BJ (cell line): ENCODE data around the gene CROCC. TPM values are rescaled to one million over a fixed set of nuclear protein-coding genes. Genes with fewer than 3 reads are reported as not detected.
"Not testable (repeated sequence)": the region's sequence is repeated elsewhere in the genome, so short reads cannot be mapped to it uniquely, and the experiment has no call there.

ENCODE experiments used
- CTCF ChIA-PET: fragments of 350-600 bp; formaldehyde crosslinking; extraction: SDS; loops from one replicate; lab custom pipeline; 2021; ENCODE audit warnings: antibody characterized with exemption, inconsistent platforms; lab: Yijun Ruan, JAX
- POLR2A ChIA-PET: fragments of 300-600 bp; sonication (Branson Sonifier 250); formaldehyde crosslinking; extraction: SDS; loops from one replicate; lab custom pipeline; 2021; ENCODE audit warnings: antibody characterized with exemption; lab: Charles Lee
- DNase-seq: peaks from one replicate; pipeline ENCODE4 v3.0.0-alpha.2; 2011; ENCODE audit warnings: low read depth
- H3K27me3 ChIP-seq: 2 replicates; pipeline ENCODE4 v1.6.0; 2011; ENCODE audit warnings: low read length; ENCODE audit not compliant: control insufficient read depth, insufficient read depth
- H3K36me3 ChIP-seq: 2 replicates; pipeline ENCODE4 v1.5.1; 2011; ENCODE audit warnings: low read length; ENCODE audit not compliant: control insufficient read depth, insufficient read depth
- H3K4me3 ChIP-seq: 2 replicates; pipeline ENCODE4 v1.5.1; 2011; ENCODE audit warnings: low read depth, mild to moderate bottlenecking, control low read depth, low read length
- CTCF ChIP-seq: IDR thresholded peaks from 2 replicates; pipeline ENCODE4 v1.5.1; 2011; ENCODE audit warnings: low read depth, mild to moderate bottlenecking, control low read depth, inconsistent platforms, low read length, moderate library complexity; ENCODE audit not compliant: insufficient read depth
- polyA plus RNA-seq: library from polyadenylated mRNA; depleted of rRNA; stranded (reverse); fragments of >200 nt; gene quantifications from 2 replicates; pipeline ENCODE4 v1.2.3, GENCODE V29; 2011

Gene CROCC
- polyA plus RNA-seq, 1 experiment: 12.1 TPM

- DNase-seq, CTCF ChIA-PET, POLR2A ChIA-PET, H3K36me3 ChIP-seq, H3K27me3 ChIP-seq: not testable (repeated sequence)
- peak overlapping the region; percentile 25 for H3K4me3 ChIP-seq
These were observed 26.5 kb upstream of the CROCC start for GRCh38 chr1:16895233-16895597.

- CTCF ChIA-PET, H3K27me3 ChIP-seq, H3K36me3 ChIP-seq: not testable (repeated sequence)
- H3K4me3 ChIP-seq: peak within 1 kb of the TSS; percentile 39
- POLR2A ChIA-PET: interaction anchor here (0.9 kb wide), 1 partner anchor 9 kb away, joined by 3 read pairs; no protein-coding TSS in a partner anchor
- DNase-seq: peak; percentile 98
These were observed 26.0 kb upstream of the CROCC start, which contains the start of gene RNU1-2 for GRCh38 chr1:16895598-16896315. Gene RNU1-2 (plus strand): TSS chr1:16895980.

- POLR2A ChIA-PET: interaction anchor here (0.9 kb wide), 1 partner anchor 9 kb away, joined by 3 read pairs; no protein-coding TSS in a partner anchor
- H3K36me3 ChIP-seq, H3K27me3 ChIP-seq, DNase-seq, CTCF ChIA-PET: not testable (repeated sequence)
- peak overlapping the region; percentile 24; the same call in 1 of the 2 replicates for H3K4me3 ChIP-seq
These were observed 25.2 kb upstream of the CROCC start for GRCh38 chr1:16896316-16897055.

- DNase-seq, H3K4me3 ChIP-seq, POLR2A ChIA-PET, H3K27me3 ChIP-seq, CTCF ChIA-PET, H3K36me3 ChIP-seq: not testable (repeated sequence)
These were observed 24.1 kb upstream of the CROCC start for GRCh38 chr1:16897653-16898052.

GRCh38 chr1:16898298-16898697, 23.4 kb upstream of the CROCC start:
- CTCF ChIA-PET, H3K27me3 ChIP-seq, H3K36me3 ChIP-seq, H3K4me3 ChIP-seq, POLR2A ChIA-PET, DNase-seq: not testable (repeated sequence)

- POLR2A ChIA-PET, H3K36me3 ChIP-seq, CTCF ChIA-PET, DNase-seq, H3K4me3 ChIP-seq, H3K27me3 ChIP-seq: not testable (repeated sequence)
These were observed 22.7 kb upstream of the CROCC start for GRCh38 chr1:16899020-16899419.

- CTCF ChIA-PET: no interaction called here
These were observed 21.0 kb upstream of the CROCC start for GRCh38 chr1:16900751-16901150.

GRCh38 chr1:16901371-16901770, 20.4 kb upstream of the CROCC start:
- H3K4me3 ChIP-seq, DNase-seq, POLR2A ChIA-PET, H3K36me3 ChIP-seq, H3K27me3 ChIP-seq, CTCF ChIA-PET: not testable (repeated sequence)

More at GRCh38 chr1:16900751-16901150, 21.0 kb upstream of the CROCC start:
- POLR2A ChIA-PET: no interaction called here
- Histone ChIP-seq H3K36me3 (no peaks in the 10 kb centered on the region), H3K4me3 (no peak overlapping the region), H3K27me3 (no peaks in the 10 kb centered on the region)
- no peak for DNase-seq
- TF ChIP-seq CTCF: peak; percentile 44
